OCI-LY3 (cell line): ENCODE measurements around the gene PRDM16.

Source experiments
- H2AFZ ChIP-seq: fragments of 200-600, 300-600 bp; shearing (Covaris generic); 2 replicates; pipeline ENCODE4 v1.6.0; 2014; ENCODE audit warnings: antibody characterized with exemption, low read depth, low read length
- H3K27ac ChIP-seq: fragments of 200-600, 300-600 bp; sonication (generic); 2 replicates; pipeline ENCODE4 v1.5.1; 2014; ENCODE audit warnings: mild to moderate bottlenecking, low read length, moderate library complexity, mixed read lengths
- H3K27me3 ChIP-seq: fragments of 200-600, 300-600 bp; sonication (generic); 2 replicates; pipeline ENCODE4 v1.6.1; 2014; ENCODE audit warnings: low read depth, low read length, mixed read lengths
- H3K36me3 ChIP-seq: fragments of 200-600, 300-600 bp; sonication (generic); replicated peaks from 2 replicates; pipeline ENCODE3; 2014; ENCODE audit warnings: low read depth, low read length, mixed read lengths
- H3K4me1 ChIP-seq: fragments of 300-600, 200-600 bp; sonication (generic); 2 replicates; pipeline ENCODE4 v1.6.1; 2014; ENCODE audit warnings: low read length, mixed read lengths
- H3K4me2 ChIP-seq: fragments of 200-600, 300-600 bp; sonication (generic); 2 replicates; pipeline ENCODE4 v1.6.1; 2014; ENCODE audit warnings: low read length, mixed read lengths
- H3K4me3 ChIP-seq: fragments of 300-600, 200-600 bp; sonication (generic); 2 replicates; pipeline ENCODE4 v1.5.1; 2014; ENCODE audit warnings: antibody characterized with exemption, mild to moderate bottlenecking, low read length, moderate library complexity
- H3K79me2 ChIP-seq: fragments of 300-600, 200-600 bp; shearing (Covaris generic); 2 replicates; pipeline ENCODE4 v1.6.1; 2014; ENCODE audit warnings: mild to moderate bottlenecking, low read length, mixed read lengths
- H3K9ac ChIP-seq: fragments of 300-600, 200-600 bp; shearing (Covaris generic); 2 replicates; pipeline ENCODE4 v1.6.0; 2014; ENCODE audit warnings: mild to moderate bottlenecking, low read length, moderate library complexity
- H3K9me3 ChIP-seq: fragments of 200-600, 300-600 bp; shearing (Covaris generic); 2 replicates; pipeline ENCODE4 v1.6.1; 2014; ENCODE audit warnings: low read length, mixed read lengths; ENCODE audit not compliant: insufficient read depth
- H4K20me1 ChIP-seq: fragments of 200-600, 300-600 bp; sonication (generic); 2 replicates; pipeline ENCODE4 v1.6.1; 2016; ENCODE audit warnings: low read length, mixed read lengths; ENCODE audit not compliant: insufficient read depth
- CTCF ChIP-seq: fragments of 200-600, 300-600 bp; sonication (generic); IDR thresholded peaks from 2 replicates; pipeline ENCODE4 v1.5.1; 2014; ENCODE audit warnings: antibody characterized with exemption, low read length, low read depth
- EZH2phosphoT487 ChIP-seq: fragments of 200-600 bp; shearing (Covaris generic); IDR thresholded peaks from 2 replicates; pipeline ENCODE4 v1.6.1; 2018; ENCODE audit warnings: antibody characterized with exemption, mixed run types, low read depth

Gene PRDM16

GRCh38 chr1:3077081-3077480 lies 8.1 kb downstream of the PRDM16 start:
- H3K27me3 ChIP-seq: no peaks in the 10 kb centered on the region
- no peaks in the 10 kb centered on the region for H3K4me1 ChIP-seq
- no peak overlapping the region for H3K4me2 ChIP-seq
- no peak overlapping the region for H3K4me3 ChIP-seq
- no peaks in the 10 kb centered on the region for H3K9me3 ChIP-seq
- no peak overlapping the region for H3K9ac ChIP-seq
- no peak overlapping the region for H3K27ac ChIP-seq
- no peaks in the 10 kb centered on the region for H4K20me1 ChIP-seq
- no peaks in the 10 kb centered on the region for H3K79me2 ChIP-seq
- no peak for TF ChIP-seq EZH2phosphoT487
- TF ChIP-seq CTCF: no peak
- H3K36me3 ChIP-seq: no peaks in the 10 kb centered on the region
- no peak overlapping the region for H2AFZ ChIP-seq

GRCh38 chr1:3077561-3077960 lies 8.6 kb downstream of the PRDM16 start:
- TF ChIP-seq CTCF: no peak
- TF ChIP-seq EZH2phosphoT487: no peak
- Histone ChIP-seq H3K79me2 (no peaks in the 10 kb centered on the region), H2AFZ (no peak overlapping the region), H3K27ac (no peak overlapping the region), H3K27me3 (no peaks in the 10 kb centered on the region), H4K20me1 (no peaks in the 10 kb centered on the region), H3K4me2 (no peak overlapping the region), H3K4me3 (no peak overlapping the region), H3K9me3 (no peaks in the 10 kb centered on the region), H3K36me3 (no peaks in the 10 kb centered on the region), H3K4me1 (no peaks in the 10 kb centered on the region), H3K9ac (no peak overlapping the region)

DNA sequence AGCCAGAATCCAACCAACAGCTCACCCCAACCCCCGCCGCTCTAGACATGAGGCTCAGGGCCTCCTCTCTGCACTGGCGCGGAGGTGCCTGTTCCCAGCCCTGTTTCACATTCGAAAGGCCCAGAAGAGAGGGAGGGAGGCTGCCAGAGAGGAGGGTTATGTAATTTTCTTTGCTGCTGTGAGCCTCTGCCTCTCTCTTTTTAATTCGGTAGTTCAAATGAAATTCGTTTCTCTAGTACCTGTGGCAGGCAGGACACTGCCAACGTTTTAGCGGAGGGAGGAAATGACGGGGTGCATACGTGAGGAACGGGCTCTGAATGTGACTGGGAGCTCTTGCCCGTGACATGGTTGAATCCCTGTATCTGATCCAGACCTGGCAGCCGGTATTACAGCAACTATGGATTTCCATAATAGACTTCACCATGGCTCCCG lies 9.4 kb downstream of the PRDM16 start:
- Histone ChIP-seq H3K4me2 (no peak overlapping the region), H3K27me3 (no peaks in the 10 kb centered on the region), H3K36me3 (no peaks in the 10 kb centered on the region), H3K4me1 (no peaks in the 10 kb centered on the region), H4K20me1 (no peaks in the 10 kb centered on the region), H3K27ac (no peak overlapping the region), H3K4me3 (no peak overlapping the region), H3K9ac (no peak overlapping the region), H3K79me2 (no peaks in the 10 kb centered on the region), H2AFZ (no peak overlapping the region), H3K9me3 (no peaks in the 10 kb centered on the region)
- TF ChIP-seq CTCF (no peak), EZH2phosphoT487 (no peak)

- no peaks in the 10 kb centered on the region for H3K27me3 ChIP-seq
- H3K4me1 ChIP-seq: no peaks in the 10 kb centered on the region
These were observed 9.9 kb downstream of the PRDM16 start for GRCh38 chr1:3078871-3079270.

More at GRCh38 chr1:3078871-3079270, 9.9 kb downstream of the PRDM16 start:
- Histone ChIP-seq H3K4me3 (no peak overlapping the region), H3K9me3 (no peaks in the 10 kb centered on the region), H3K9ac (no peak overlapping the region), H4K20me1 (no peaks in the 10 kb centered on the region), H3K79me2 (no peaks in the 10 kb centered on the region), H3K36me3 (no peaks in the 10 kb centered on the region), H3K4me2 (no peak overlapping the region), H2AFZ (no peak overlapping the region), H3K27ac (no peak overlapping the region)
- TF ChIP-seq CTCF (no peak), EZH2phosphoT487 (no peak)
